Adrenal gland (tissue), 12 donors: ENCODE results near the gene IFNL3. TPM values are rescaled to one million over a fixed set of nuclear protein-coding genes. Genes with fewer than 3 reads are reported as not detected.

ENCODE experiments used
- DNase-seq, 7 donors: peaks; one replicate each; pipeline ENCODE4 v3.0.0-alpha.2; 2019 to 2020
- H3K27ac ChIP-seq, 5 donors: fragments of 200-600 bp; sonication (generic) in 4 of 5; 1 replicate in 3 of 5; 2 replicates in 2 of 5; pipeline versions ENCODE4 v1.5.1 to v1.8.0; 2016 to 2020; ENCODE audit warnings: mild to moderate bottlenecking in 1 of 5
- H3K27me3 ChIP-seq: fragments of 200-600 bp; 2 replicates; pipeline ENCODE4 v1.8.0; 2021
- H3K36me3 ChIP-seq, 2 donors: fragments of 200-600 bp; replicated peaks in 1 of 2; 1 replicate in 1 of 2; 2 replicates in 1 of 2; pipeline versions ENCODE4 v1.5.1 to v1.8.0; 2018 to 2022
- H3K4me1 ChIP-seq, 2 donors: fragments of 200-600 bp; replicated peaks in 1 of 2; 1 replicate in 1 of 2; 2 replicates in 1 of 2; pipeline versions ENCODE4 v1.5.1 to v1.8.0; 2018 to 2021
- H3K4me3 ChIP-seq, 4 donors: fragments of 200-600 bp; sonication (generic) in 3 of 4; one replicate each; pipeline ENCODE4 v1.5.1; 2016 to 2018
- H3K9me3 ChIP-seq, 3 donors: fragments of 200-600 bp; sonication (generic) in 1 of 3; replicated peaks in 1 of 3; 1 replicate in 2 of 3; 2 replicates in 1 of 3; pipeline versions ENCODE4 v1.5.1 to v1.8.0; 2016 to 2021
- POLR2A ChIP-seq, 2 donors: fragments of 450-650 bp; IDR thresholded peaks; one replicate each; pipeline ENCODE4 v1.6.1; 2017; ENCODE audit warnings: antibody characterized with exemption in 2 of 2, mild to moderate bottlenecking in 2 of 2, moderate library complexity in 1 of 2
- WGBS, 4 donors: extraction: QIAGEN DNeasy Blood & Tissue Kit in 2 of 4; methylation state at CpG; one replicate each; pipeline versions ENCODE4 v1.1.5 to v1.1.7; 2013 to 2017; 5-methylcytosine and 5-hydroxymethylcytosine counted together
- intact Hi-C, 2 donors: fragments of 100-400 bp; cut with DNase I; formaldehyde crosslinking; loops; one replicate each; pipeline versions ENCODE4 v1.14.1 to v1.15.0; 2022 to 2023
- polyA plus RNA-seq, 3 donors: library from polyadenylated mRNA; stranded (reverse); fragments of 200-250 nt in 2 of 3; fragments of 350-450 nt in 1 of 3; fragmentation: Illumina TruSeq in 1 of 3; extraction: RNeasy Lipid Tissue Mini Kit (QIAGEN cat#74804) in 1 of 3; gene quantifications; one replicate each; pipeline ENCODE4 v1.2.3, GENCODE V29; 2013 to 2014
- total RNA-seq, 9 donors: library from RNA; depleted of rRNA in 4 of 9; stranded (reverse); fragments of >200 nt in 4 of 9; fragments of 120-200 nt in 1 of 9; fragmentation: NEBNext Ultra II Directional in 1 of 9; extraction: Animal tissue kit (Norgen Biotek cat#: 25700) in 1 of 9; gene quantifications; one replicate each; pipeline versions ENCODE4 v1.1.0 to v1.2.4, GENCODE V29; 2013 to 2023
- TF ChIP-seq, protein P1 (sequence below), 6 experiments: fragments of 450-650 bp in 4 of 6; fragments of 200-600 bp in 2 of 6; sonication (generic) in 1 of 6; IDR thresholded peaks; 1 replicate in 5 of 6; 2 replicates in 1 of 6; pipeline versions ENCODE4 v1.5.1 to v1.8.0; 2016 to 2021; ENCODE audit warnings: antibody characterized with exemption in 6 of 6, mild to moderate bottlenecking in 2 of 6, moderate library complexity in 1 of 6
- donor health status: healthy with polysubstance abuse.
- donor health status: Bipolar disorder and iron deficiency.
- donor health status: DM: yes; HTN: yes; CAD: no.
- donor health status: DM: no; HTN: no; CAD: no.
- donor health status: DM: no; HTN: no; CAD: no.
- donor health status: DM: yes; HTN: yes; CAD: no.

IFNL3 gene
- total and polyA plus RNA-seq, 12 donors = not detected

DNA sequence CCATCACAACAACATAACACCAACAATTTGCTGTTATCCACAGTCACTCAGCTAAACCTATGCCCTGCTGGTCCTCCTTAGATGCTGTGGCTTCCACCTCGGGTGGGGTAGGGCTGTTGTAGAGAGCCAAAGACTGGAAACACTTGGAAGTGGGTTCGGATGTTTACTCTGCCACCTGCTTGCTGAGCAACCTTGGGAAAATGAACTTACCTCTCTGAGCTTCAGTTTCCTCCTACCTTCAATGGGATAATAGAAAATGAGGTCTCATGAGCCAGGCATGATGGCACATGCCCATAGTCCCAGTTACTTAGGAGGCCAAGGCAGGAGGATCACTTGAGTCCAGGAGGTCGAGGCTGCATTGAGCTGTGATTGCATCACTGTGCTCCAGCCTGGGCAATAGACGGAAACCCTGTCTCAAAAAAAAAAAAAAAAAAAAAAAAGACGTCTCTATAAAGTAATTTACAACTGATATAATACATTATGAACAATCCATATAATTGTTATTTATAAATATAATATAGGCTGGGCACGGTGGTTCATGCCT is 37.4 kb downstream of the IFNL3 start:
- Histone ChIP-seq H3K4me1 (no peaks in the 10 kb centered on the region), H3K27me3 (peaks cover 5% of the 10 kb centered on the region), H3K9me3 (no peaks in the 10 kb centered on the region), H3K36me3 (no peaks in the 10 kb centered on the region), H3K4me3 (no peak overlapping the region), H3K27ac (no peak overlapping the region)
- TF ChIP-seq POLR2A (IDR thresholded peaks at IDR 0.05) = no peak
- TF ChIP-seq, protein P1, sequence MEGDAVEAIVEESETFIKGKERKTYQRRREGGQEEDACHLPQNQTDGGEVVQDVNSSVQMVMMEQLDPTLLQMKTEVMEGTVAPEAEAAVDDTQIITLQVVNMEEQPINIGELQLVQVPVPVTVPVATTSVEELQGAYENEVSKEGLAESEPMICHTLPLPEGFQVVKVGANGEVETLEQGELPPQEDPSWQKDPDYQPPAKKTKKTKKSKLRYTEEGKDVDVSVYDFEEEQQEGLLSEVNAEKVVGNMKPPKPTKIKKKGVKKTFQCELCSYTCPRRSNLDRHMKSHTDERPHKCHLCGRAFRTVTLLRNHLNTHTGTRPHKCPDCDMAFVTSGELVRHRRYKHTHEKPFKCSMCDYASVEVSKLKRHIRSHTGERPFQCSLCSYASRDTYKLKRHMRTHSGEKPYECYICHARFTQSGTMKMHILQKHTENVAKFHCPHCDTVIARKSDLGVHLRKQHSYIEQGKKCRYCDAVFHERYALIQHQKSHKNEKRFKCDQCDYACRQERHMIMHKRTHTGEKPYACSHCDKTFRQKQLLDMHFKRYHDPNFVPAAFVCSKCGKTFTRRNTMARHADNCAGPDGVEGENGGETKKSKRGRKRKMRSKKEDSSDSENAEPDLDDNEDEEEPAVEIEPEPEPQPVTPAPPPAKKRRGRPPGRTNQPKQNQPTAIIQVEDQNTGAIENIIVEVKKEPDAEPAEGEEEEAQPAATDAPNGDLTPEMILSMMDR (IDR thresholded peaks at IDR 0.05) = no peak
- DNase-seq = no peak
- intact Hi-C loops = loop anchor here in 1 of 2 donors (10.0 kb wide), 1 partner anchor 117 kb away; the partner anchor contains the start of gene LRFN1
- WGBS, 4 donors = 58 to 71% (median 66%) methylated on average over 6 of the region's 6 CpGs

DNA sequence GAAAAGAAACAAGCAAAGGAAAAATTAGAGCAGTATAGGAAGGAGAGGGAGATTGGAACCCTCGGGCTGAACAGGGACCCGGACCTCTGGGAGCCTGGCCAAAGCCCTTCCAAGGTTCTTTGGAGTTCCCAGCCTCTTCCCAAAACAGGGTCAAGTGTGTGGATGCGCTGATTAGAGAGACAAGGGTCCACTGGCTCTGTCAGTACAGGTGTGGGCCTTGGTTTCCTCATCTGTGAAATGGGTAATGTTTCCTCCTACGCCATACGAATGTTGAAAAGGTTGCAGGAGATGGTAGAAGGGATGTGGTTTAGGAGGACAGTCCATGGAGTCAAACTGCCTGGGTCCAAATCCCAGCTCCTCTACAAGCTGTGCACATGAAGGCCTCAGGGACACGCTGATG is 38.7 kb downstream of the IFNL3 start:
- Histone ChIP-seq H3K27me3 (peaks cover 5% of the 10 kb centered on the region), H3K9me3 (no peaks in the 10 kb centered on the region)
- WGBS, 4 donors = 68 to 73% (median 70%) methylated on average over 6 of the region's 6 CpGs

DNA sequence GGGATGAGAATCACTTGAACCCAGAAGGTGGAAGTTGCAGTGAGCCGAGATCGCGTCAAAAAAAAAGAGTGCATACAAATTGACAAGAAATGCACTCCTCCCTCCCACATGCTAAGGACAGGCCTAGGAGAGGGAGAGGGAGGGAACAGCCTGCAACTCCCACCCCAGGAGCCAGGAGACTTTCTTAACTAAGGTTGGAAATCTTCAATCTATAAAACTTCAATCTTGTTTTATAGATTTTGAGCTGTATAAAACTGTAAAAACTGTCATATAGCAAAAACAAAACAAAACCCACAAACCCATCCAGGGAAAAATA is 39.4 kb downstream of the IFNL3 start:
- peaks cover 5% of the 10 kb centered on the region for H3K27me3 ChIP-seq

More for the DNA sequence above, 38.7 kb downstream of the IFNL3 start:
- TF ChIP-seq, protein P1 (IDR thresholded peaks at IDR 0.05) = no peak
- no peak for TF ChIP-seq POLR2A (IDR thresholded peaks at IDR 0.05)
- intact Hi-C loops = loop anchor here in 1 of 2 donors (10.0 kb wide), 1 partner anchor 119 kb away; the partner anchor contains the start of gene LRFN1
- no peaks in the 10 kb centered on the region for H3K4me1 ChIP-seq
- no peaks in the 10 kb centered on the region for H3K36me3 ChIP-seq
- DNase-seq = no peak
- H3K4me3 ChIP-seq = no peak overlapping the region
- no peak overlapping the region for H3K27ac ChIP-seq

DNA sequence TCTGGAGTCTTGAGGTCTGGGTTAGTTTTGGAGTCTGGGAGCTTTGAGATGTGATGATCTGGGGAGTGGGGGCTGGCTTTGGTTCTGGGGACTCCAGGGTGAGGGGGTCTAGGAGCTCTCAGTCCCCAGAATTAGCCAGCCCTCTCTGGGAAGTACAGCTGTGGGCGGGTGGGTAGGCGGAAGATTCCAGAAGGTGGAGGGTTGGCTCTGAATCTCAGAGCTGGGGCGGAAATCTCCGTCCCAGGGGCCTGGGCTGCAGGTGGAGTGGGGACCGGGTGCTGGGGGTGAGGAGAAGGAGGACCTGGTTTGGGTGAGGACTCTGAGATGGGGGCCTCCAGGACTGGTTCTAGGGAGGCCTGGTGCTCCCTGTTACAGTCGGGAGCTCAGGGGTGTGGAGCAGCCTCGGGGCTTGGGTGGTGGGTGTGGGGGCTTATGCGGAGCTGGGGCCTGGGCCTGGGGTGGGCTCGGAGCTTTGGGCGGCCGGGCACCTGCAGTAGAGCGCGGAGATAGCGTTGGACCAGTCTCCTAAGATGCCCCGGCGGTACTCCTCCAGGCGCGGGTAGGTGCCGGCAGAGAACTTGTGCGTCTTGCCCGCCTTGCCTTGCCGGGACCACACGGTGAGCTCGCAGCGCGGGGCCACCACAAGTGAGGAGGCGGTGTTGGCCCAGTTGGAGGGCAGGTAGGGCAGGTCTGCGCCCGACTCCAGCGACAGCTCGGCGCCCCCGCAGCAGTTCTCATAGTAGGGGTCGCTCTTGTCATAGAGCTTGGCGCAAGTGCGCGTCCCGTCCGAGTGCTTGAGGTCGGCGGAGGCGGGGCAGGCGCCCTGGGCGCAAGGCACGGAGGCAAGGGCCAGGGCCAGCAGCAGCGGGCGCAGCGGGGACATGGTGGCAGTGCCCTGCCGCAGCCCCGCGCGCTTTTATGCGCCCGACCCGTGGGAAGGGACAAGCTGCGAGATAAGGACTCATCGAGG is 41.1 kb downstream of the IFNL3 start, which contains the start of gene SYCN:
Gene SYCN, minus strand, starts transcription at position 892 of the 970 bp plus-strand sequence. Its CDS starts 9 bp downstream, at position 883.
- Histone ChIP-seq H3K4me1 (no peaks in the 10 kb centered on the region), H3K9me3 (no peaks in the 10 kb centered on the region), H3K27ac (no peak within 1 kb of the TSS), H3K4me3 (no peak within 1 kb of the TSS), H3K27me3 (peaks cover 6% of the 10 kb centered on the region), H3K36me3 (no peaks in the 10 kb centered on the region)
- WGBS, 4 donors = 48 to 80% (median 58%) methylated on average over 16 to 57 of the region's 57 CpGs
- no peak for TF ChIP-seq POLR2A (IDR thresholded peaks at IDR 0.05)
- TF ChIP-seq, protein P1 (IDR thresholded peaks at IDR 0.05) = no peak
- intact Hi-C loops = loop anchor here in 1 of 2 donors (10.0 kb wide), 1 partner anchor 121 kb away; the partner anchor contains the start of gene LRFN1
- no peak for DNase-seq

More for the DNA sequence above, 39.4 kb downstream of the IFNL3 start:
- Histone ChIP-seq H3K4me3 (no peak overlapping the region), H3K36me3 (no peaks in the 10 kb centered on the region), H3K9me3 (no peaks in the 10 kb centered on the region), H3K27ac (no peak overlapping the region), H3K4me1 (no peaks in the 10 kb centered on the region)
- TF ChIP-seq POLR2A (IDR thresholded peaks at IDR 0.05) = no peak
- TF ChIP-seq, protein P1 (IDR thresholded peaks at IDR 0.05) = no peak
- intact Hi-C loops = loop anchor here in 1 of 2 donors (10.0 kb wide), 1 partner anchor 119 kb away; the partner anchor contains the start of gene LRFN1
- 85 to 93% (median 89%) methylated on average over 3 of the region's 3 CpGs for WGBS, 4 donors
- DNase-seq = no peak
